ENCODE data around the gene WDR44.
"Not testable (repeated sequence)": the region's sequence is repeated elsewhere in the genome, so short reads cannot be mapped to it uniquely, and the experiment has no call there.

Gene WDR44

GRCh38 chrX:118345464-118346257, at the start of gene WDR44:
WDR44 (plus strand) TSS chrX:118346106; CDS start chrX:118346504, 398 bp downstream.
- peak; percentile 95 for DNase-seq

- DNase-seq, result not testable (repeated sequence)
Measured at GRCh38 chrX:118305827-118306226, 40.1 kb upstream of the WDR44 start.

GRCh38 chrX:118315529-118315928, 30.4 kb upstream of the WDR44 start:
- DNase-seq, result no peak

GRCh38 chrX:118324588-118324987, 21.3 kb upstream of the WDR44 start:
- DNase-seq, result no peak

- DNase-seq, result no peak
Measured at GRCh38 chrX:118325453-118325852, 20.5 kb upstream of the WDR44 start.

- no peak for DNase-seq
Measured at GRCh38 chrX:118329175-118329574, 16.7 kb upstream of the WDR44 start.

- DNase-seq, result no peak
Measured at GRCh38 chrX:118337687-118338086, 8.2 kb upstream of the WDR44 start.

- DNase-seq, result no peak
Measured at GRCh38 chrX:118338930-118339329, 7.0 kb upstream of the WDR44 start.

- DNase-seq, result no peak
Measured at GRCh38 chrX:118345045-118345463, 852 bp upstream of the WDR44 start.

- peak; percentile 41 for DNase-seq
Measured at GRCh38 chrX:118346258-118347094, 570 bp downstream of the WDR44 start.

- DNase-seq, result no peak
Measured at GRCh38 chrX:118347131-118347530, 1.2 kb downstream of the WDR44 start.

- no peak for DNase-seq
Measured at GRCh38 chrX:118347736-118348135, 1.8 kb downstream of the WDR44 start.

- no peak for DNase-seq
Measured at GRCh38 chrX:118348186-118348810, 2.4 kb downstream of the WDR44 start.

- DNase-seq, result no peak
Measured at GRCh38 chrX:118349188-118349587, 3.3 kb downstream of the WDR44 start.

GRCh38 chrX:118350221-118350620, 4.3 kb downstream of the WDR44 start:
- no peak for DNase-seq

GRCh38 chrX:118350706-118351105, 4.8 kb downstream of the WDR44 start:
- no peak for DNase-seq

GRCh38 chrX:118352566-118352965, 6.7 kb downstream of the WDR44 start:
- DNase-seq, result no peak

GRCh38 chrX:118353081-118353850, 7.4 kb downstream of the WDR44 start:
- no peak for DNase-seq

GRCh38 chrX:118355225-118355920, 9.5 kb downstream of the WDR44 start:
- DNase-seq, result no peak

- DNase-seq, result no peak
Measured at GRCh38 chrX:118356154-118356701, 10.3 kb downstream of the WDR44 start.

GRCh38 chrX:118360429-118361125, 14.7 kb downstream of the WDR44 start:
- DNase-seq, result no peak
